Measurements from ENCODE around the gene MORN5. TPM values are rescaled to one million over a fixed set of nuclear protein-coding genes. Genes with fewer than 3 reads are reported as not detected.
A peak's percentile ranks its signal among the peaks of the same experiment; 100 is the strongest.
"Not testable (repeated sequence)": the region's sequence is repeated elsewhere in the genome, so short reads cannot be mapped to it uniquely, and the experiment has no call there.

The MORN5 gene
- total RNA-seq, 1 donor from 2014 or later, result not detected

DNA sequence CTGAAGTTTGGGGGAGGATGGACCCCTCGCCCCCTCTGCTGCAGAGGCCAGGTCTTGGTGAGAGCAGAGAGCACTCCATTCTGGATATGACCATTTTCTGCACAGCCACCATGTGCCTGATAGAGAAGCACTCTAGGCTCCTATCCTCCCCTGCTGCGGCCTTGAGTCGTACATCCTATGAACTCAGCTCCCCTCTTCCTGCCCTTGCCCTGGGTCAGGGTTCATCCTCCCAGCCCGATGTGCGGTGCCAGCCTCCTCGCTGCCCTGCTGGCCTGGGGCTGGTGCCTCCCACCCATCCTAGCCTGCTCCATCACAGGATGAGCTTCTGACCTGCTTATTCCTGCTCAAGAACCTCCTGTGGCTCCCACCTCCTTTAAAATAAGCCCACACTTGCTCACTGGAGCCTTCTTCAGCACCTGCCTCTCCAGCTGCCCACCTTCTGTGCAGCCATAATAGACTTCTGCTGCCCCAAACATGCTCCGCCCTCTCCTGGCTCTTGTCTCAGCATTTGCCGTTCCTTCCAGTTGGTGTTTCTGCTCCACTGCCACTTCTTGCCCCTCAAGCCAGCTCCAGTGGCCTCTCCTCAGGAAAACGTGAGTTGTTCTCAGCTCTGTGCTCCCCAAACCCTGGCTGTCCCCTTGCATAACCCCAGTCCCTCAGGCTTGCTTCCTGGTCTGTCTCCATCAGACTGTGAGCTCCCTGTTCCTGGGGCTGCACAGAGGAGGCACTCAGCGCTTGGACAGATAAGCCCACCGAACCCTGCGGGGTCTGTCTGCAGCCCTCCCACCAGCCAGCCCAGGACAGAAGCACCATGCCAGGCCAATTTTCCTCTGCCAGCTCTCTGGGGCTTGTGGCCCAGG lies 44.3 kb upstream of the MORN5 start:
- H3K36me3 Mint-ChIP-seq (ENCODE audit: low read depth), result no peaks in the 10 kb centered on the region
- H3K4me1 Mint-ChIP-seq, result peaks cover 4% of the 10 kb centered on the region
- no peak for DNase-seq (ENCODE audit: low read depth, low spot score)
- TF ChIP-seq, protein P1, sequence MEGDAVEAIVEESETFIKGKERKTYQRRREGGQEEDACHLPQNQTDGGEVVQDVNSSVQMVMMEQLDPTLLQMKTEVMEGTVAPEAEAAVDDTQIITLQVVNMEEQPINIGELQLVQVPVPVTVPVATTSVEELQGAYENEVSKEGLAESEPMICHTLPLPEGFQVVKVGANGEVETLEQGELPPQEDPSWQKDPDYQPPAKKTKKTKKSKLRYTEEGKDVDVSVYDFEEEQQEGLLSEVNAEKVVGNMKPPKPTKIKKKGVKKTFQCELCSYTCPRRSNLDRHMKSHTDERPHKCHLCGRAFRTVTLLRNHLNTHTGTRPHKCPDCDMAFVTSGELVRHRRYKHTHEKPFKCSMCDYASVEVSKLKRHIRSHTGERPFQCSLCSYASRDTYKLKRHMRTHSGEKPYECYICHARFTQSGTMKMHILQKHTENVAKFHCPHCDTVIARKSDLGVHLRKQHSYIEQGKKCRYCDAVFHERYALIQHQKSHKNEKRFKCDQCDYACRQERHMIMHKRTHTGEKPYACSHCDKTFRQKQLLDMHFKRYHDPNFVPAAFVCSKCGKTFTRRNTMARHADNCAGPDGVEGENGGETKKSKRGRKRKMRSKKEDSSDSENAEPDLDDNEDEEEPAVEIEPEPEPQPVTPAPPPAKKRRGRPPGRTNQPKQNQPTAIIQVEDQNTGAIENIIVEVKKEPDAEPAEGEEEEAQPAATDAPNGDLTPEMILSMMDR (conservative IDR thresholded peaks at IDR 0.05), result no peak
- H3K27me3 Mint-ChIP-seq (ENCODE audit: low read depth), result peaks cover 12% of the 10 kb centered on the region
- H3K9me3 Mint-ChIP-seq, result no peaks in the 10 kb centered on the region
- no peak overlapping the region for H3K4me3 Mint-ChIP-seq
- H3K27ac Mint-ChIP-seq (ENCODE audit: unreplicated experiment), result peak overlapping the region; percentile 43

DNA sequence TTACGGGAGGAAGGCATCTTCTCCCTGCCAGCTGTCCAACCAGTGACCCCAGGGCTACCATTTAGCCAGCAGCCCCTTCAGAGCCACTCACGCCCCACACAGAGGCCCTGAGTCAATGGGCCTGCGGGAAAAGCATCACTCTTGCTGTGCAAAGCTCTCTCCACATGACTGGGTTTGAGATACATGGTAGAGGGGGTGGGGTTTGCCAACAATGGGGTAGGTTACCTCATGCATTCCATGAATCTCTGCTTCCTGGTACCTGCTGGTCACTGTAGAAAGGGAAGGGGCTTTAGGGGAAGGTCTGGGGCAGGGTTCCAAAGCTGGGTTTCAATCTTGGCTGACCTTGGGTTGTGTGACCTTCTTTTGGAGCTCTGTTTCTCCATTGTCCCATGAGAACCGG lies 43.7 kb upstream of the MORN5 start:
- peaks cover 12% of the 10 kb centered on the region for H3K27me3 Mint-ChIP-seq (ENCODE audit: low read depth)
- no peak overlapping the region for H3K27ac Mint-ChIP-seq (ENCODE audit: unreplicated experiment)

DNA sequence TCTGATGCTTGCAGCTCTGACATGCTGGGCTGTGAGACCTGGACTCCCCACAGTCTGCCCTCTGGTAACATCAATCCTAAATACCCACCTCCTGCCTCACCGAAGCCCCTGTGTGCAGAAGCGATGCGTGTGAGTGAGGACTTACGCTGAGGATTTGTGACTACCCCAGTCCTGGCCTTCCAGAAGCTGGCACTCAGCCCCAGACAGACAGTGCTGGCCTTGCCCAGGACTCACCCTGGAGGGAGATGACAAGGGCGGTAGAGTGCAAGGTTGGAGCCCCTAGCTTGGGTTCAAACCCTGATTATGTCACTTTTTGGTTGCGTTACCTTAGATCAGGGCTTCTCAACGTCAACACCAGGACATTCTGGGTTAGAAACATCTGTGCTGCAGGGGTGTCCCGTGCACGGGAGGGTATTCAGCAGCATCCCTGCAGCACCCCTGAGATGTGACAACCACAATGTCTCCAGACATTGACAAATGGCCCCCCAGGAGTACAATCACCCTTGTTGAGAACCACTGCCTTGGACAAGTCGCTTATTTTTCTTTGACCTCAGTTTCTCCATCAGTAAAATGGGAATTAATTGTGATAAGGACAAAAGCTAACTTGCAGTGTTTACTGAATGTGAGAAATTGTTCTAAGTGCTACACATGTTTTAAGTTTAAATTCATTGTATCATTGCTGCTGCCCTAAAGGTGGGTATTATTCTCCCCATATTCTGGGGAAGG lies 43.1 kb upstream of the MORN5 start:
- Mint-ChIP-seq H3K27ac (ENCODE audit: unreplicated experiment) (no peak overlapping the region), H3K4me3 (no peak overlapping the region)

More for the DNA sequence above, 43.7 kb upstream of the MORN5 start:
- no peaks in the 10 kb centered on the region for H3K36me3 Mint-ChIP-seq (ENCODE audit: low read depth)
- no peak overlapping the region for H3K4me3 Mint-ChIP-seq
- no peak for DNase-seq (ENCODE audit: low read depth, low spot score)
- no peaks in the 10 kb centered on the region for H3K9me3 Mint-ChIP-seq
- TF ChIP-seq, protein P1 (conservative IDR thresholded peaks at IDR 0.05), result no peak
- H3K4me1 Mint-ChIP-seq, result peaks cover 4% of the 10 kb centered on the region

DNA sequence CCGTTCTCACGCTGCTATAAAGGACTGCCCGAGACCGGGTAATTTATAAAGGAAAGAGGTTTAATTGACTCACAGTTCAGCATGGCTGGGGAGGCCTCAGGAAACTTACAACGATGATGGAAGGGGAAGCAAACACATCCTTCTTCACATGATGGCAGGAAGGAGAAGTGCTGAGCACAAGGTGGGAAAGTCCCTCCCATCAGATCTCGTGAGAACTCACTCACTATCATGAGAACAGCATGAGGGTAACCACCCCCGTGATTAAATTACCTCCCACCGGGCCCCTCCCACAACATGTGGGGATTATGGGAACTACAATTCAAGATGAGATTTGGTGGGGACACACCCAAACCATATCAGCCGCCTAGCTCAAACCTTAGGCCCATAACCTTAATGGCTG lies 42.5 kb upstream of the MORN5 start:
- not testable (repeated sequence) for H3K4me1 Mint-ChIP-seq; DNase-seq (ENCODE audit: low read depth, low spot score); H3K36me3 Mint-ChIP-seq (ENCODE audit: low read depth); H3K27ac Mint-ChIP-seq (ENCODE audit: unreplicated experiment); H3K4me3 Mint-ChIP-seq; H3K9me3 Mint-ChIP-seq
- peaks cover 12% of the 10 kb centered on the region for H3K27me3 Mint-ChIP-seq (ENCODE audit: low read depth)

More for the DNA sequence above, 43.1 kb upstream of the MORN5 start:
- no peaks in the 10 kb centered on the region for H3K9me3 Mint-ChIP-seq
- peaks cover 12% of the 10 kb centered on the region for H3K27me3 Mint-ChIP-seq (ENCODE audit: low read depth)
- no peak for DNase-seq (ENCODE audit: low read depth, low spot score)
- peaks cover 4% of the 10 kb centered on the region for H3K4me1 Mint-ChIP-seq
- H3K36me3 Mint-ChIP-seq (ENCODE audit: low read depth), result no peaks in the 10 kb centered on the region
- TF ChIP-seq, protein P1 (conservative IDR thresholded peaks at IDR 0.05), result no peak

DNA sequence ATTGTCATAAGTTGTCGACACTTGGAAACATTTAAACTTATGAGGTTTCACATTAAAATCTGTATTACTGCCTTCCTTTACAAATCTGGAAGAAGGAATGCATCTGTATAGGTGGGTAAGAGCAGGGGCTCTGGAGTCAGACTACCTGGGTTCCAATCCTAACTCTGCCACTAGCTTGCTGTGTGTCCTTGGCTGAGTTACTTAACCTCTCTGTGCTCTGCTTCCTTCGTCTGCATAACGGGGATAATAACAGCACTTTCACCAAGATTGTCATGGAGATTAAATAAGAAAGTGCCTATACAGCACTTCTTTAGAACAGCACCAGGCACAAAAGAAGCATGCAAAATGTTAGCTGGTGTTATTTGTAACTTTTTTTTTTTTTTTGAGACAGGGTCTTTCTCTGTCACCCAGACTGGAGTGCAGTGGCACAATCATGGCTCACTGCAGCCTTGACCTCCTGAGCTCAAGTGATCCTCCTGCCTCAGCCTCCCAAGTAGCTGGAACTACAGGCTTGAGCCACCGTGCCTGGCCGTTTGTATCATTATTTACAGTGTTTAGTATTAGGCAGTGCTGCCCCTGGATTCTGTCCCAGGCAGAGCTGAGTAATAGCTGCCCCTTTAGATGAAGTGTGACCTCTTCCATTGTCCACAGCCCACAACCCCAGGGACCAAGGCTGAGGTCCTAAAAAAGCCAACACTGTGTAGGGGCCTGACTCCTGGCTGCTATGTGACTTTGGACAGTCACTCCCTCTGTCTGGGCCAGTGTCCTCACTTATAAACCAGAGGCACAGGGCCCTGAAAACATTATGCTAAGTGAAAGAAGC lies 41.2 kb upstream of the MORN5 start:
- DNase-seq (ENCODE audit: low read depth, low spot score), result no peak
- H3K36me3 Mint-ChIP-seq (ENCODE audit: low read depth), result no peaks in the 10 kb centered on the region
- no peaks in the 10 kb centered on the region for H3K9me3 Mint-ChIP-seq
- H3K4me1 Mint-ChIP-seq, result peaks cover 4% of the 10 kb centered on the region
- no peak overlapping the region for H3K4me3 Mint-ChIP-seq
- H3K27me3 Mint-ChIP-seq (ENCODE audit: low read depth), result peaks cover 18% of the 10 kb centered on the region
- TF ChIP-seq, protein P1 (conservative IDR thresholded peaks at IDR 0.05), result no peak
- H3K27ac Mint-ChIP-seq (ENCODE audit: unreplicated experiment), result no peak overlapping the region
